ENCODE measurements around the gene INSYN2B.
"Not testable (repeated sequence)": the region's sequence is repeated elsewhere in the genome, so short reads cannot be mapped to it uniquely, and the experiment has no call there.

DNA sequence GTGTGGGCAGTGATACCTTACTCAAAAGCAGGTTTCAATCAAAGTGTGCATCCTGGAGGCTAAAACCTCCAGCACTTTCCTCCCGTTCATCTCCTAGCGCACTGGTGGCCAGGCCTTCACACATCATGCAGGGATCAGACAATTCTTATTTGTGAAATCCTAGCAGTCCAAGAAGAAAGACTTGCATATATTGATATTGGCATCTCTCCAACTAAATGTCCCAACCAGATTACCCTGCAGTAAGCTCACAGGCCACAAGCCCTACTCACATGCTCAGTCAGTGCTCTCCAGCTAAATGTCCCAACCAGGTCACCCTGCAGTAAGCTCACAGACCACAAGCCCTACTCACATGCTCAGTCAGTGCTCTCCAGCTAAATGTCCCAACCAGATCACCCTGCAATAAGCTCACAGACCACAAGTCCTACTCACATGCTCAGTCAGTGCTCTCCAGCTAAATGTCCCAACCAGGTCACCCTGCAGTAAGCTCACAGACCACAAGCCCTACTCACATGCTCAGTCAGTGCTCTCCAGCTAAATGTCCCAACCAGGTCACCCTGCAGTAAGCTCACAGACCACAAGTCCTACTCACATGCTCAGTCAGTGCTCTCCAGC, 146.5 kb downstream of the INSYN2B start:
- TF ChIP-seq, protein P1, sequence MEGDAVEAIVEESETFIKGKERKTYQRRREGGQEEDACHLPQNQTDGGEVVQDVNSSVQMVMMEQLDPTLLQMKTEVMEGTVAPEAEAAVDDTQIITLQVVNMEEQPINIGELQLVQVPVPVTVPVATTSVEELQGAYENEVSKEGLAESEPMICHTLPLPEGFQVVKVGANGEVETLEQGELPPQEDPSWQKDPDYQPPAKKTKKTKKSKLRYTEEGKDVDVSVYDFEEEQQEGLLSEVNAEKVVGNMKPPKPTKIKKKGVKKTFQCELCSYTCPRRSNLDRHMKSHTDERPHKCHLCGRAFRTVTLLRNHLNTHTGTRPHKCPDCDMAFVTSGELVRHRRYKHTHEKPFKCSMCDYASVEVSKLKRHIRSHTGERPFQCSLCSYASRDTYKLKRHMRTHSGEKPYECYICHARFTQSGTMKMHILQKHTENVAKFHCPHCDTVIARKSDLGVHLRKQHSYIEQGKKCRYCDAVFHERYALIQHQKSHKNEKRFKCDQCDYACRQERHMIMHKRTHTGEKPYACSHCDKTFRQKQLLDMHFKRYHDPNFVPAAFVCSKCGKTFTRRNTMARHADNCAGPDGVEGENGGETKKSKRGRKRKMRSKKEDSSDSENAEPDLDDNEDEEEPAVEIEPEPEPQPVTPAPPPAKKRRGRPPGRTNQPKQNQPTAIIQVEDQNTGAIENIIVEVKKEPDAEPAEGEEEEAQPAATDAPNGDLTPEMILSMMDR (optimal IDR thresholded peaks at IDR 0.05 in 1 of 3, IDR thresholded peaks at IDR 0.05 in 1 of 3, conservative IDR thresholded peaks at IDR 0.05 in 1 of 3; ENCODE audit: extremely low read depth in 1 of 3, insufficient read depth in 2 of 3, low read length in 3 of 3) = not testable (repeated sequence)
- not testable (repeated sequence) for TF ChIP-seq EZH2 (IDR thresholded peaks at IDR 0.05; ENCODE audit: low read length)
